K562 (cell line): ENCODE results near the gene WNT16.

Experiments
- MAZ ChIP-seq, 2 experiments: fragments of 450-650 bp in 1 of 2; sonication (generic) in 1 of 2; formaldehyde crosslinking; IDR thresholded peaks in 1 of 2; conservative IDR thresholded peaks in 1 of 2; 2 replicates each; pipeline versions ENCODE4 v1.4.0 to v1.5.0; 2020; ENCODE audit warnings: mild to moderate bottlenecking in 1 of 2, missing genetic modification reagents in 1 of 2
- MXI1 ChIP-seq: IDR thresholded peaks from 2 replicates; pipeline ENCODE4 v1.6.1; 2011; ENCODE audit warnings: low read depth, mild to moderate bottlenecking, improper control_type of control experiment, low read length
- POLR2B ChIP-seq: fragments of 450-650 bp; IDR thresholded peaks from 2 replicates; pipeline ENCODE4 v1.6.1; 2018; ENCODE audit warnings: low read depth; ENCODE audit not compliant: partially characterized antibody
- POLR3G ChIP-seq: IDR thresholded peaks from 2 replicates; pipeline ENCODE4 v1.6.1; 2011; ENCODE audit not compliant: insufficient read length, insufficient replicate concordance; ENCODE audit errors: extremely low read depth
- RFX5 ChIP-seq: IDR thresholded peaks from 2 replicates; pipeline ENCODE4 v1.6.1; 2011; ENCODE audit warnings: low read depth, mild to moderate bottlenecking, improper control_type of control experiment, low read length
- SMC3 ChIP-seq: conservative IDR thresholded peaks from 2 replicates; pipeline ENCODE4 v1.6.1; 2011; ENCODE audit warnings: low read depth, low read length, improper control_type of control experiment; ENCODE audit not compliant: insufficient read depth
- TRIM28 ChIP-seq: fragments of 450-650 bp; IDR thresholded peaks from 2 replicates; pipeline ENCODE4 v1.6.1; 2017
- ZBTB33 ChIP-seq: sonication (generic); formaldehyde crosslinking; IDR thresholded peaks from 2 replicates; pipeline ENCODE4 v1.8.1; 2023; ENCODE audit warnings: mild to moderate bottlenecking, missing genetic modification reagents
- ZFX ChIP-seq: sonication (generic); formaldehyde crosslinking; IDR thresholded peaks from 2 replicates; pipeline ENCODE4 v1.8.0; 2022; ENCODE audit warnings: mild to moderate bottlenecking, missing genetic modification reagents, moderate library complexity

- TF ChIP-seq ZBTB33 (CRISPR knock-in tag) (no peak), TRIM28 (no peak), MAZ (CRISPR knock-in tag; conservative IDR thresholded peaks at IDR 0.05 in 1 of 2, IDR thresholded peaks at IDR 0.05 in 1 of 2) (no peak), POLR3G (no peak), RFX5 (no peak), MXI1 (no peak), SMC3 (no peak), POLR2B (no peak), ZFX (no peak)
These were observed 40.7 kb downstream of the WNT16 start for GRCh38 chr7:121369462-121369861.
